GM19372 (cell line): ENCODE results near the gene USP49.
"Not testable (repeated sequence)": the region's sequence is repeated elsewhere in the genome, so short reads cannot be mapped to it uniquely, and the experiment has no call there.

ENCODE experiments used
- ATAC-seq: cut with Tn5 transposase; IDR thresholded peaks from one replicate; pipeline ENCODE4 v1.9.1; 2021; ENCODE audit warnings: mild to moderate bottlenecking, low read depth, moderate library complexity; ENCODE audit not compliant: unreplicated experiment

Gene USP49

GRCh38 chr6:41895300-41896233, at the start of gene USP49:
TSS of gene USP49 (minus strand) at chr6:41895375. CDS start at chr6:41806983, 88,392 bp downstream.
- peak; percentile 80 for ATAC-seq

- ATAC-seq, result no peak
Observed at GRCh38 chr6:41943456-41943855, 48.3 kb upstream of the USP49 start.

GRCh38 chr6:41942882-41943281, 47.7 kb upstream of the USP49 start:
- ATAC-seq, result not testable (repeated sequence)

GRCh38 chr6:41942067-41942851, 47.1 kb upstream of the USP49 start:
- ATAC-seq, result peak; percentile 8

- peak; percentile 89 for ATAC-seq
Observed at GRCh38 chr6:41941280-41942066, 46.3 kb upstream of the USP49 start, which contains the start of gene CCND3. TSS of gene CCND3 (minus strand) at chr6:41941808. CDS start at chr6:41941649, 159 bp downstream.

GRCh38 chr6:41940759-41941279, 45.6 kb upstream of the USP49 start:
- no peak for ATAC-seq

GRCh38 chr6:41939848-41940758, 44.9 kb upstream of the USP49 start:
- ATAC-seq, result no peak

GRCh38 chr6:41939176-41939847, 44.1 kb upstream of the USP49 start:
- no peak for ATAC-seq

- no peak for ATAC-seq
Observed at GRCh38 chr6:41938590-41939175, 43.5 kb upstream of the USP49 start.

- no peak for ATAC-seq
Observed at GRCh38 chr6:41937861-41938574, 42.8 kb upstream of the USP49 start.

GRCh38 chr6:41937472-41937860, 42.3 kb upstream of the USP49 start:
- ATAC-seq, result no peak

GRCh38 chr6:41936073-41936837, 41.1 kb upstream of the USP49 start:
- peak; percentile 51 for ATAC-seq

GRCh38 chr6:41935685-41936072, 40.5 kb upstream of the USP49 start:
- ATAC-seq, result no peak

- no peak for ATAC-seq
Observed at GRCh38 chr6:41935193-41935574, 40.0 kb upstream of the USP49 start.

GRCh38 chr6:41934278-41935192, 39.4 kb upstream of the USP49 start:
- no peak for ATAC-seq

- no peak for ATAC-seq
Observed at GRCh38 chr6:41932378-41932777, 37.2 kb upstream of the USP49 start.
